Cardiac muscle cell (in vitro differentiated cells and primary cell): ENCODE data around the gene MRPL20. TPM values are rescaled to one million over a fixed set of nuclear protein-coding genes. Genes with fewer than 3 reads are reported as not detected.
A peak's percentile ranks its signal among the peaks of the same experiment; 100 is the strongest.

ENCODE experiments used
- DNase-seq, 2 donors: peaks; one replicate each; pipeline versions ENCODE4 v3.0.0 to v3.0.0-alpha.2; 2010 to 2017; ENCODE audit warnings: low read depth in 1 of 2, low spot score in 1 of 2
- H3K27ac ChIP-seq: fragments of 200-600 bp; sonication (generic); 2 replicates; pipeline ENCODE4 v1.5.1; 2016
- H3K27me3 ChIP-seq: fragments of 200-600 bp; sonication (generic); 2 replicates; pipeline ENCODE4 v1.6.0; 2016; ENCODE audit warnings: control low read depth
- H3K36me3 ChIP-seq: fragments of 200-600 bp; sonication (generic); 2 replicates; pipeline ENCODE4 v1.5.1; 2016; ENCODE audit warnings: control low read depth
- H3K4me1 ChIP-seq: fragments of 200-600 bp; sonication (generic); 2 replicates; pipeline ENCODE4 v1.8.1; 2017; ENCODE audit warnings: low read depth, mild to moderate bottlenecking, mixed run types
- H3K4me3 ChIP-seq: fragments of 200-600 bp; sonication (generic); 2 replicates; pipeline ENCODE4 v1.5.1; 2016; ENCODE audit warnings: mild to moderate bottlenecking
- H3K9me3 ChIP-seq: fragments of 200-600 bp; sonication (generic); 2 replicates; pipeline ENCODE4 v1.5.1; 2017; ENCODE audit warnings: low read depth, mild to moderate bottlenecking, control low read depth
- polyA plus RNA-seq: library from polyadenylated mRNA; unstranded; fragments of >200 nt; fragmentation: Nextera tagmentation; extraction: Ambion mirVana; gene quantifications from 2 replicates; pipeline ENCODE4 v1.2.1, GENCODE V29; 2016
- total RNA-seq: library from RNA; depleted of rRNA; stranded (reverse); fragments of >200 nt; gene quantifications from 2 replicates; pipeline ENCODE4 v1.2.3, GENCODE V29; 2016
- TF ChIP-seq, protein P1 (sequence below): IDR thresholded peaks from 2 replicates; pipeline ENCODE4 v1.5.1; 2012; ENCODE audit warnings: low read depth, mild to moderate bottlenecking, low read length

Gene MRPL20
- total and polyA plus RNA-seq, 2 experiments from 2014 or later = 97.6 to 255 TPM

DNA sequence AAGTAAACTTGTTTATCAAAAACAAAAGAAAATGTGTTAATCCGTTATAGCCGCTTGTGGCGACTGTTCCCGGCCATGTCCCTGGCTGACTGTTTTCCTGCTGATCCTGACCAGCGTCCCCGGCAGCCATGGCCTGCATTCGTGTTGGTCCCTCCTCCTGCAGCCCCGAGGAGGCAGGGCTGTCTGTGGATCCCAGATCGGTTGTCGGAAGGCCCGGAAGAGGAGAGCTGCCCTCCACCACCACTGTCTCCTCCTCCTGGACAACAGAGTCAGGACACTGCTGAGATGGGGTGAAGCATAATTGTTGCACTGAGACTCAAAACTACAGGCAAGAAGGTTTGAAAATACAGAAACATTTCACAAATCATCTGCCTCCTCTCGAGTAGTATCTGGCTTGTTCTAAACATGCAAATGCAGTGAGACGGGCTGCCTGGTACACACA is 45.1 kb downstream of the MRPL20 start:
- no peak overlapping the region for H3K4me3 ChIP-seq
- TF ChIP-seq, protein P1, sequence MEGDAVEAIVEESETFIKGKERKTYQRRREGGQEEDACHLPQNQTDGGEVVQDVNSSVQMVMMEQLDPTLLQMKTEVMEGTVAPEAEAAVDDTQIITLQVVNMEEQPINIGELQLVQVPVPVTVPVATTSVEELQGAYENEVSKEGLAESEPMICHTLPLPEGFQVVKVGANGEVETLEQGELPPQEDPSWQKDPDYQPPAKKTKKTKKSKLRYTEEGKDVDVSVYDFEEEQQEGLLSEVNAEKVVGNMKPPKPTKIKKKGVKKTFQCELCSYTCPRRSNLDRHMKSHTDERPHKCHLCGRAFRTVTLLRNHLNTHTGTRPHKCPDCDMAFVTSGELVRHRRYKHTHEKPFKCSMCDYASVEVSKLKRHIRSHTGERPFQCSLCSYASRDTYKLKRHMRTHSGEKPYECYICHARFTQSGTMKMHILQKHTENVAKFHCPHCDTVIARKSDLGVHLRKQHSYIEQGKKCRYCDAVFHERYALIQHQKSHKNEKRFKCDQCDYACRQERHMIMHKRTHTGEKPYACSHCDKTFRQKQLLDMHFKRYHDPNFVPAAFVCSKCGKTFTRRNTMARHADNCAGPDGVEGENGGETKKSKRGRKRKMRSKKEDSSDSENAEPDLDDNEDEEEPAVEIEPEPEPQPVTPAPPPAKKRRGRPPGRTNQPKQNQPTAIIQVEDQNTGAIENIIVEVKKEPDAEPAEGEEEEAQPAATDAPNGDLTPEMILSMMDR = peak; percentile 20
- DNase-seq = peak; percentile 50 to 86
- no peaks in the 10 kb centered on the region for H3K36me3 ChIP-seq
- H3K27me3 ChIP-seq = no peaks in the 10 kb centered on the region
- H3K27ac ChIP-seq = peak overlapping the region; percentile 92
- peaks cover 36% of the 10 kb centered on the region for H3K4me1 ChIP-seq
- no peaks in the 10 kb centered on the region for H3K9me3 ChIP-seq

GRCh38 chr1:1361233-1361981 is 45.7 kb downstream of the MRPL20 start:
- no peaks in the 10 kb centered on the region for H3K9me3 ChIP-seq
- H3K36me3 ChIP-seq = no peaks in the 10 kb centered on the region
- no peaks in the 10 kb centered on the region for H3K27me3 ChIP-seq
- peaks cover 39% of the 10 kb centered on the region for H3K4me1 ChIP-seq
- H3K27ac ChIP-seq = peak overlapping the region; percentile 92
- TF ChIP-seq, protein P1 = no peak
- DNase-seq = no peak
- no peak overlapping the region for H3K4me3 ChIP-seq

DNA sequence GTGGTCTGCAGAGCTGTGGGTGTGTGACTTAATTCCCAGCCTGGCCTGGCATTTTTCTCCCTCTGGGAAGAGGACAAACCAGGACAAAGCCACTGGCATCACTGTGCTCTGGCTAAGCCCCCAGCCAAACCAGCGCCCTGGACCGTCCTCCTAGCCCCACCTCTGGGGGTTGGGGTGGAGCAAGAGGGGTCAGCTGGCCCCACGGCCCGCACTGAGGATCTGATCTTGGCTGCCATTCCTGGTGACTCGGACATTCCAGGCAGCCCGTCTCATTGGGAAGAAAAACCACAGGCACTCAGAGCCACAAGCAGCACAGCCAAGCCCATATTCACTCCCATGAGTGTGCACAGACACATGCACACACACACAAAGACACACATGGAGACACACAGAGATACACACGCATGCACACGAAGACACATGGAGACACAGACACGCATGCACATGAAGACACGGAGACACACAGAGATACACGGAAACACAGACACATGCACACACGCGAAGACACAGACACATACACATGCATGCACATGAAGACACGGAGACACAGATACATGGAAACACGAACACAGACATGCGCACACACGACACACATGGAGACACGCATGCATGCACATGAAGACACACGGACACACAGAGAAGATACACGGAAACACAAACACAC is 46.5 kb downstream of the MRPL20 start:
- Histone ChIP-seq H3K4me1 (peaks cover 39% of the 10 kb centered on the region), H3K27ac (peak overlapping the region; percentile 92)
- peak; percentile 67 to 94 for DNase-seq

GRCh38 chr1:1359664-1360468 is 47.2 kb downstream of the MRPL20 start:
- no peaks in the 10 kb centered on the region for H3K9me3 ChIP-seq
- H3K4me1 ChIP-seq = peaks cover 39% of the 10 kb centered on the region
- no peak overlapping the region for H3K4me3 ChIP-seq
- TF ChIP-seq, protein P1 = no peak
- peak in 1 of 2 donors; percentile 57 for DNase-seq
- H3K36me3 ChIP-seq = no peaks in the 10 kb centered on the region
- peaks cover 6% of the 10 kb centered on the region for H3K27me3 ChIP-seq
- peak overlapping the region; percentile 92 for H3K27ac ChIP-seq

More for the DNA sequence above, 46.5 kb downstream of the MRPL20 start:
- no peaks in the 10 kb centered on the region for H3K27me3 ChIP-seq
- no peaks in the 10 kb centered on the region for H3K36me3 ChIP-seq
- no peak overlapping the region for H3K4me3 ChIP-seq
- H3K9me3 ChIP-seq = no peaks in the 10 kb centered on the region
- TF ChIP-seq, protein P1 = no peak

- H3K4me3 ChIP-seq = no peak overlapping the region
- no peaks in the 10 kb centered on the region for H3K9me3 ChIP-seq
- no peaks in the 10 kb centered on the region for H3K36me3 ChIP-seq
- peaks cover 12% of the 10 kb centered on the region for H3K27me3 ChIP-seq
- peak in 1 of 2 donors; percentile 67 for DNase-seq
- H3K4me1 ChIP-seq = peaks cover 39% of the 10 kb centered on the region
- TF ChIP-seq, protein P1 = no peak
- H3K27ac ChIP-seq = peak overlapping the region; percentile 92
Measured at GRCh38 chr1:1359308-1359663, 47.8 kb downstream of the MRPL20 start.
